CD4-positive, CD25-positive, alpha-beta regulatory T cell (primary cell): Measurements from ENCODE around the gene LINS1. TPM values are rescaled to one million over a fixed set of nuclear protein-coding genes. Genes with fewer than 3 reads are reported as not detected.

Experiments
- ATAC-seq, 2 donors: fragments of 150-1000 bp; cut with Tn5 transposase; one replicate each; pipeline ENCODE4 v1.10.0; 2021; ENCODE audit warnings: low read depth in 2 of 2, moderate number of reproducible peaks in 2 of 2, moderate library complexity in 1 of 2
- DNase-seq, 3 donors: peaks; one replicate each; pipeline versions ENCODE4 v3.0.0 to v3.0.0-alpha.2; 2012 to 2022; ENCODE audit warnings: mixed read lengths in 1 of 3
- H3K27ac ChIP-seq: one replicate; pipeline ENCODE4 v1.7.0; 2013; ENCODE audit warnings: mild to moderate bottlenecking, low read length; ENCODE audit not compliant: insufficient read depth, poor library complexity, severe bottlenecking
- H3K27me3 ChIP-seq: one replicate; pipeline ENCODE4 v1.7.0; 2013; ENCODE audit warnings: low read length; ENCODE audit not compliant: control insufficient read depth, insufficient read depth
- H3K36me3 ChIP-seq: one replicate; pipeline ENCODE4 v1.7.0; 2013; ENCODE audit warnings: mild to moderate bottlenecking, low read length, moderate library complexity; ENCODE audit not compliant: control insufficient read depth, insufficient read depth
- H3K4me1 ChIP-seq: 2 replicates; pipeline ENCODE4 v1.7.0; 2013; ENCODE audit warnings: mild to moderate bottlenecking, low read length; ENCODE audit not compliant: insufficient read depth, control insufficient read depth, poor library complexity, severe bottlenecking
- H3K4me3 ChIP-seq: one replicate; pipeline ENCODE4 v1.7.0; 2013; ENCODE audit warnings: low read depth, mild to moderate bottlenecking, low read length, moderate library complexity
- H3K9me3 ChIP-seq, 2 experiments: 1 replicate in 1 of 2; 2 replicates in 1 of 2; pipeline ENCODE4 v1.7.0; 2013; ENCODE audit warnings: low read length in 2 of 2, mild to moderate bottlenecking in 1 of 2, moderate library complexity in 1 of 2; ENCODE audit not compliant: control insufficient read depth in 2 of 2
- H3K27ac Mint-ChIP-seq, 3 donors: one replicate each; pipeline ENCODE4 v1.8.0; 2020 to 2022; ENCODE audit warnings: mild to moderate bottlenecking in 3 of 3, mixed read lengths in 3 of 3, moderate library complexity in 2 of 3
- H3K27me3 Mint-ChIP-seq: one replicate; pipeline ENCODE4 v1.8.0; 2022; ENCODE audit warnings: mild to moderate bottlenecking, mixed read lengths
- H3K36me3 Mint-ChIP-seq: one replicate; pipeline ENCODE4 v1.8.0; 2020; ENCODE audit warnings: mixed read lengths
- H3K4me1 Mint-ChIP-seq, 4 donors: one replicate each; pipeline ENCODE4 v1.8.0; 2020 to 2022; ENCODE audit warnings: mixed read lengths in 4 of 4, mild to moderate bottlenecking in 1 of 4
- H3K4me3 Mint-ChIP-seq, 4 donors: one replicate each; pipeline ENCODE4 v1.8.0; 2020 to 2022; ENCODE audit warnings: mild to moderate bottlenecking in 4 of 4, mixed read lengths in 4 of 4, moderate library complexity in 3 of 4
- H3K9me3 Mint-ChIP-seq, 7 donors: one replicate each; pipeline ENCODE4 v1.8.0; 2020 to 2022; ENCODE audit warnings: mixed read lengths in 7 of 7, mild to moderate bottlenecking in 3 of 7, moderate library complexity in 2 of 7
- polyA plus RNA-seq, 4 donors: library from polyadenylated mRNA; unstranded; fragments of 300-500 nt; fragmentation: Illumina TruSeq; gene quantifications; one replicate each; pipeline ENCODE4 v1.2.3, GENCODE V29; 2021
- total RNA-seq: library from RNA; stranded (reverse); gene quantifications from one replicate; pipeline ENCODE4 v1.2.3, GENCODE V29; 2022

LINS1 gene
- total and polyA plus RNA-seq, 5 donors from 2014 or later: 37.8 to 62.8 (median 55.8) TPM

- Histone ChIP-seq H3K9me3 (no peaks in the 10 kb centered on the region), H3K27ac (no peak overlapping the region), H3K4me3 (no peak overlapping the region), H3K4me1 (peaks cover 9% of the 10 kb centered on the region), H3K27me3 (no peaks in the 10 kb centered on the region), H3K36me3 (no peaks in the 10 kb centered on the region)
- Mint-ChIP-seq H3K27ac (peak overlapping the region in 2 of 3 donors; percentile 57 to 85), H3K9me3 (peaks cover 0 to 5% (median 0%) of the 10 kb centered on the region in 7 donors), H3K4me1 (peaks cover 6 to 19% (median 14%) of the 10 kb centered on the region in 4 donors), H3K27me3 (no peaks in the 10 kb centered on the region), H3K36me3 (no peaks in the 10 kb centered on the region), H3K4me3 (peak overlapping the region in 1 of 4 donors; percentile 50)
- ATAC-seq: peak in 1 of 2 donors; percentile 20
- peak in 1 of 3 donors; percentile 35 for DNase-seq
These were observed 81.7 kb downstream of the LINS1 start for GRCh38 chr15:100520132-100520921.

- no peak for DNase-seq
- no peak for ATAC-seq
- Mint-ChIP-seq H3K9me3 (peaks cover 0 to under 1% (median 0%) of the 10 kb centered on the region in 7 donors), H3K27ac (peak overlapping the region in 1 of 3 donors; percentile 41), H3K4me1 (peaks cover 6 to 19% (median 14%) of the 10 kb centered on the region in 4 donors), H3K4me3 (no peak overlapping the region), H3K27me3 (no peaks in the 10 kb centered on the region), H3K36me3 (no peaks in the 10 kb centered on the region)
- no peaks in the 10 kb centered on the region for H3K36me3 ChIP-seq
- no peak overlapping the region for H3K27ac ChIP-seq
- H3K27me3 ChIP-seq: no peaks in the 10 kb centered on the region
- no peak overlapping the region for H3K4me3 ChIP-seq
- H3K9me3 ChIP-seq: no peaks in the 10 kb centered on the region
- H3K4me1 ChIP-seq: peaks cover 9% of the 10 kb centered on the region
These were observed 84.1 kb downstream of the LINS1 start for GRCh38 chr15:100517846-100518245.

Other genes starting within 250 kb of the LINS1 start
- gene CERS3, start 73.2 kb downstream of the LINS1 start, total RNA-seq: 0.17 TPM
- under 1 TPM in 1 of 4 donors, not detected in 3; 0.12 TPM for gene CERS3, start 73.2 kb downstream of the LINS1 start, polyA plus RNA-seq
- 20.3 TPM for gene ASB7, start 405 bp upstream of the LINS1 start, total RNA-seq
- 10 to 100 TPM; 10.5 to 14.9 (median 12.7) TPM for gene ASB7, start 405 bp upstream of the LINS1 start, polyA plus RNA-seq